ENCODE measurements around the gene WDR89.

WDR89 gene

DNA sequence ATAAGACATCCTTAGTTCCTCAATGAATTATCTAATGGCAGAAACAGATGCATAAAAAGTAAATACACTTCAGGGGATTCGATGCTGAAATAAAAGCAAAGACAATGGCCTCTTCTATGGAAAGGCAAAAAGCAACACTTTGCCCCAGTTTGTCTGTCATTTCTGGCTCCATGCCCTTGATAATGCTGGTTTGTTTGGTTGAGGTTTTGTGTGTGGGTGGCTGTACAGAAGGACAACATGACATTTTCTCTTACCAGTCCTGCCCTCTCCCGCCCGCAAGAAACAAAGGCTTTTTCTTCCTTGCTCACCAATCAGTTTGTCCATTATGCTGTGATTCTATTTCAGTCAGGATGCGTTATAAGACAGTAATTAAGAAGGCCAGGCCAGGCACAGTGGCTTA lies 18.1 kb upstream of the WDR89 start:
- Histone ChIP-seq H3K9ac (no peak overlapping the region), H3K36me3 (peaks cover 0 to 18% (median 3%) of the 10 kb centered on the region in 11 experiments; a peak in 5 of 22 replicates), H3K27ac (no peak overlapping the region), H3K4me3 (no peak overlapping the region), H3K9me3 (replicated peaks in 1 of 11) (peaks cover 8 to 22% (median 17%) of the 10 kb centered on the region in 11 experiments; a peak in 19 of 22 replicates), H3K4me1 (peaks cover 9 to 22% (median 18%) of the 10 kb centered on the region in 10 experiments; a peak in 19 of 20 replicates), H3K27me3 (no peaks in the 10 kb centered on the region), H3K4me2 (no peak overlapping the region), H4K20me1 (no peaks in the 10 kb centered on the region)
- TF ChIP-seq Cebpa-rat (IDR thresholded peaks at IDR 0.05), result no peak

DNA sequence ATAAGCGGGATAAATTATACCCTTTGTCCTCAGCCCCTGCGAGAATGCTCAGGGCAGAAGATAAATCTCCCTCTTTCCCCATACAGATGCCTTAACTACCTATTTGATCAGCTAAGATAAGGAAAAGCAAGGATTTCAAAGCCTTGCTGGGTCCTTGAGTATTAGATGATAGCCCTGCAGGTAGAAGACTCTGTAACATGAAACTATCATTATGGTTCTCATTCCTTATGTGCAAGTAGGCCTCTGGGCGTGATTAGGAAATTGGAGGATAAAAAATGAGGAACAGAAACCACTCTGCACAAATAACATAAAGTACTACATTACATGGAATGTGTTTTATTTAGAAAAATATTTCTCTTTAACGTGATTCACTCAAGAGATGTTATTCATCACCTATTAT lies 14.5 kb upstream of the WDR89 start:
- Histone ChIP-seq H3K4me2 (peak overlapping the region; percentile 11 to 71 (median 50); a peak in 20 of 22 replicates), H3K27ac (peak overlapping the region in 6 of 11 experiments; percentile 12 to 59 (median 23); a peak in 8 of 22 replicates), H3K9me3 (replicated peaks in 1 of 11) (no peaks in the 10 kb centered on the region), H3K9ac (no peak overlapping the region), H3K4me1 (peaks cover 9 to 22% (median 18%) of the 10 kb centered on the region in 10 experiments; a peak in 19 of 20 replicates), H3K4me3 (no peak overlapping the region), H4K20me1 (no peaks in the 10 kb centered on the region), H3K36me3 (peaks cover 0 to 17% (median 0%) of the 10 kb centered on the region in 11 experiments; a peak in 3 of 22 replicates), H3K27me3 (no peaks in the 10 kb centered on the region)
- TF ChIP-seq Cebpa-rat (IDR thresholded peaks at IDR 0.05), result no peak

DNA sequence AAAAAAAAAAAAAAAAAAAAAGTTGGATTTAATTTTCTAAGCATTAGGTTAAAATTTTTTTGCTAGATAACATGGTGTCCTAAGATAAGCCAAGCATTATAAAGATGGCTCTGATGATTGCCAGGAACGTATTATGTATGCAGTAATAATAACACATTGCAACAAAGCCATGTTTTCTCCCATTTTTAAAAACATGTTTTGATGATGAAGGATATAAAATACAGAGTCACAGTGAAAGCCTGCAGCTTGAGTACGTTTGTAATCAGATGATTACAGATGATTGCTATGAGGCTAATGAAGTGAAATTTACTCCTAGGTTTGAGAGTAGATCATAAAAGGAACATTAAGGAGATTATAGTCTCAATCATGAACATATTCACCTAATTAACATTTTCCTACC lies 13.3 kb upstream of the WDR89 start:
- no peak overlapping the region for H3K27ac ChIP-seq
- H3K9ac ChIP-seq, result no peak overlapping the region
- TF ChIP-seq Cebpa-rat (IDR thresholded peaks at IDR 0.05), result no peak
- no peaks in the 10 kb centered on the region for H3K27me3 ChIP-seq
- H3K4me3 ChIP-seq, result no peak overlapping the region
- H3K4me2 ChIP-seq, result no peak overlapping the region
- H3K4me1 ChIP-seq, result peaks cover 9 to 22% (median 18%) of the 10 kb centered on the region in 10 experiments; a peak in 19 of 20 replicates
- no peaks in the 10 kb centered on the region for H4K20me1 ChIP-seq
- H3K36me3 ChIP-seq, result peaks cover 0 to 17% (median 0%) of the 10 kb centered on the region in 11 experiments; a peak in 3 of 22 replicates
- H3K9me3 ChIP-seq (replicated peaks in 1 of 11), result no peaks in the 10 kb centered on the region

DNA sequence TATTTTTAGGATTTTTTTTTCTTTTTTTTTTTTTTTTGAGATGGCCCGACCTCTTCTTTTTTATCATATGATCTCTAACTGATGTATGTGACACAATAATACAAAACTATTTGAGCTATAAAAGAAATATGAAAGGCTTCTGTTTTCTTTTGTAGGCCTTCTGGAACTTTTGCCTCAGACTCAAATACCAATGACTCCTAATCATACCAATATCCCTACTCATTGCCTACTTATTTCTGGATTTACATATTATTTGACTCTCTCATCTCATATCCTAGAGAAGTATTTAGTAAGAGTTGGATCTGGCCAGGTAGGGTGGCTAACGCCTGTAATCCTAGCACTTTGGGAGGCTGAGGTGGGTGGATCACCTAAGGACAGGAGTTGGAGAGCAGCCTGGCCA lies 12.7 kb upstream of the WDR89 start:
- H3K4me3 ChIP-seq, result no peak overlapping the region
- no peaks in the 10 kb centered on the region for H3K27me3 ChIP-seq
- TF ChIP-seq Cebpa-rat (IDR thresholded peaks at IDR 0.05), result no peak
- no peaks in the 10 kb centered on the region for H4K20me1 ChIP-seq
- no peak overlapping the region for H3K9ac ChIP-seq
- no peak overlapping the region for H3K27ac ChIP-seq
- H3K9me3 ChIP-seq (replicated peaks in 1 of 11), result no peaks in the 10 kb centered on the region
- no peak overlapping the region for H3K4me2 ChIP-seq
- H3K36me3 ChIP-seq, result peaks cover 0 to 17% (median 0%) of the 10 kb centered on the region in 11 experiments; a peak in 3 of 22 replicates
- peaks cover 9 to 22% (median 18%) of the 10 kb centered on the region in 10 experiments; a peak in 19 of 20 replicates for H3K4me1 ChIP-seq

DNA sequence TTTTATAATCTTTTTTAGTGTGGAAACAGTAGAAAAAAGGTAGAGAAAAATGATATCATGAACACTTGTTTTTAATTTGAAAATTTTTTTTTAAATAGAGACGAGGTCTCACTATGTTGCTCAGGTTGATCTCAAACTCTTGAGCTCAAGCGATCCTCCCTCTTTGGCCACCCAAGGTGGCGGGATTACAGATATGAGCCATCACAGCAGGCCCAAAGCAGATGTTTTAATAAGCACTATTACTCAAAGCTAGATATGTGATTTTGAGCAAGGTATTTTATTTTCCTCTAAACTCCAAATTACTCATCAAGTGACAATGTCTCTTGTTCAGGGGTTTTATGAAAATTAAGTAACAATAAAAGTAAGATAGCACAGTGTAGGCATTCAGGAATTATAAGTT lies 10.7 kb upstream of the WDR89 start:
- no peak overlapping the region for H3K4me3 ChIP-seq
- peaks cover 0 to 7% (median 0%) of the 10 kb centered on the region in 11 experiments; a peak in 4 of 22 replicates for H3K36me3 ChIP-seq
- H3K27me3 ChIP-seq, result no peaks in the 10 kb centered on the region
- no peak overlapping the region for H3K27ac ChIP-seq
- H3K4me2 ChIP-seq, result no peak overlapping the region
- no peaks in the 10 kb centered on the region for H4K20me1 ChIP-seq
- no peak for TF ChIP-seq Cebpa-rat (IDR thresholded peaks at IDR 0.05)
- no peak overlapping the region for H3K9ac ChIP-seq
- no peaks in the 10 kb centered on the region for H3K9me3 ChIP-seq (replicated peaks in 1 of 11)
- peaks cover 9 to 21% (median 18%) of the 10 kb centered on the region in 10 experiments; a peak in 19 of 20 replicates for H3K4me1 ChIP-seq

DNA sequence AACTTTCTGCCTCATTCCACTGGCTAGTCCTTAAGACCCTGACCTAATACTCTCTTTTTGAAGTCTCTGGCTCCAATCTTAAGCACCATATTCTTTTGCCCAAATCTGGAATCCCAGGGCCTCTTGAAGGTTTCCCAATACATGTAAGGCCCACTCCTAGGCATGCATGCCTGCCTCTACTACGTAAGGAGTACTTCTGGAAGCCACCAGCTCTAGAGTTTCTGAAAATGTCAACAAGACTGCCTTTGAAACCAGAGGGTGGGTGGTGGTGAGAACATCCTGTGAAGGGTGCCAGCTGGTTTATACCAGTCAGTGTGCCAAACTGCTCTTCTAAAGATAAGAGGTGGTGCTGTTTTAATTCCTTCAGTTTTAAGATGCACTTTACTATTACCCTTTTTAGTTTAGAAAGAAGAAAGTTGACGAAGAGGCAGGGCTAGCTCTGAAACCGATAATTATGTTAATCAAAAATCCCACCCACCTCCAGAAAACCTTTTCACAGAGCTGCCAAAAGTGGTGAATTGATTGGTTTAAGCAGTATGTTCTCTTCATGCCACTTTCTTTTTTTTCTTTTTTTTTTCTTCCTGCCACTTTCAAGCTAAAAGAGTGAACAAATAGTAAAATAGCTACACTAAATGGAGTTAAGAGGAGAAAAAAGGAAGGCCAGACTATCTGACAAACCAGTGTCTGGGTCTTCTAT lies 8.7 kb upstream of the WDR89 start:
- Histone ChIP-seq H3K27ac (no peak overlapping the region), H4K20me1 (no peaks in the 10 kb centered on the region), H3K9ac (no peak overlapping the region), H3K9me3 (replicated peaks in 1 of 11) (no peaks in the 10 kb centered on the region), H3K36me3 (peaks cover 0 to 7% (median 0%) of the 10 kb centered on the region in 11 experiments; a peak in 3 of 22 replicates), H3K4me3 (no peak overlapping the region), H3K4me1 (peaks cover 0 to 1% (median under 1%) of the 10 kb centered on the region in 10 experiments; a peak in 8 of 20 replicates), H3K27me3 (no peaks in the 10 kb centered on the region), H3K4me2 (no peak overlapping the region)
- no peak for TF ChIP-seq Cebpa-rat (IDR thresholded peaks at IDR 0.05)

DNA sequence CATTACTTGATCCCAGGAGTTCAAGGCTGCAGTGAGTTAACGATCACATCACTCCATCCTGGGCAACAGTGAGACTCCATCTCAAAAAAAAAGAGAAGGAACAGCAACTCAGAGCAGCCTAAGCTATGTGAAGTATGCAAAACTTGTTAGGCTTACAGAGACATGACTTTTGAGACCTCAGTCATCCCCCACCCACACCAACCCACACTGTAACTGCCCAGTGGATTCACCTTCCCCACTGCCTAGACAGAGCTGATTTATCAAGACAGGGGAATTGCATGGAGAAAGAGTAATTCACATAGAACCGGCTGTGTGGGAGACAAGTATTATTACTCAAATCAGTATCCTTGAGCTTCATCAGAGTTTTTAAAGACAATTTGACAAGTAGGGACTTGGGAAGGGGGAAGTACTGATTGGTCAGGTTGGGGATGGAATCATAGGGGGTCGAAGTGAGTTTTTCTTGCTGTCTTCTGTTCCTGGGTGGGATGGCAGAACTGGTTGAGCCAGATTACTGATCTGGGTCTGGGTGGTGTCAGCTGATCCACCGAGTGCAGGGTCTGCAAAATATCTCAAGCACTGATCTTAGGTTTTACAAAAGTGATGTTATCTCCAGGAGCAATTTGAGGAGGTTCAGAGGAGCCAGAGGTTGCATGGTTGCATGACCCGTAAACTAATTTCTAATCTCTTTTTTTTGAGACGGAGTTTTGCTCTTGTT lies 6.2 kb upstream of the WDR89 start:
- Histone ChIP-seq H3K4me2 (no peak overlapping the region), H3K9me3 (replicated peaks in 1 of 11) (no peaks in the 10 kb centered on the region), H3K27me3 (no peaks in the 10 kb centered on the region), H3K4me3 (no peak overlapping the region), H3K4me1 (peaks cover 0 to 7% (median 4%) of the 10 kb centered on the region in 10 experiments; a peak in 9 of 20 replicates), H4K20me1 (no peaks in the 10 kb centered on the region), H3K9ac (no peak overlapping the region), H3K27ac (no peak overlapping the region), H3K36me3 (peaks cover 0 to 6% (median 0%) of the 10 kb centered on the region in 11 experiments; a peak in 2 of 22 replicates)
- TF ChIP-seq Cebpa-rat (IDR thresholded peaks at IDR 0.05), result no peak

DNA sequence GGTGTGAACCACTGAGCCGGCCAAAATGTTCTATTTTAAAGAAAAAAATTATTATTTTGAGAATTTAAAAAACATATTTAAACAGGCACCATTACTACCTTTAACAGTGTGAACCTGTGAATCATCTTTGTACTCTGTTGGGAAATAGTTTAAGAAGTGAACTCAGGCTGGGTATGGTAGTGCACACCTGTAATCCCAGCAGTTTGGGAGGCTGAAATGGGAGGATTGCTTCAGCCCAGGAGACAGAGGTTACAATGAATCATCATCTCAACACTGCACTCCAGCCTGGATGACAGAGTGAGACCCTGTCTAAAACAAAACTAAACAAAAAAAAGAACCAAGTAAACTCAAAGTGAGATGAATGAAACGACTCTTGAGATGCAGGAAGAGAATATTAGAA lies 3.1 kb upstream of the WDR89 start:
- H4K20me1 ChIP-seq, result no peaks in the 10 kb centered on the region
- peaks cover 12 to 23% (median 19%) of the 10 kb centered on the region in 10 experiments; a peak in 19 of 20 replicates for H3K4me1 ChIP-seq
- no peak overlapping the region for H3K4me3 ChIP-seq
- peaks cover 0 to 7% (median 3%) of the 10 kb centered on the region in 11 experiments; a peak in 8 of 22 replicates for H3K36me3 ChIP-seq
- TF ChIP-seq Cebpa-rat (IDR thresholded peaks at IDR 0.05), result no peak
- no peaks in the 10 kb centered on the region for H3K27me3 ChIP-seq
- no peaks in the 10 kb centered on the region for H3K9me3 ChIP-seq (replicated peaks in 1 of 11)
- no peak overlapping the region for H3K27ac ChIP-seq
- no peak overlapping the region for H3K4me2 ChIP-seq
- H3K9ac ChIP-seq, result no peak overlapping the region

Measured in BLaER1 treated with 17β-estradiol and CSF1 and Interleukin-3, amounts not matched to agents 10 nM and 100 nM (cell line).